ENCODE data around the gene NOVA2. TPM values are rescaled to one million over a fixed set of nuclear protein-coding genes. Genes with fewer than 3 reads are reported as not detected.
A peak's percentile ranks its signal among the peaks of the same experiment; 100 is the strongest.

Gene NOVA2
- total RNA-seq, 1 experiment from 2014 or later: 11.3 TPM

GRCh38 chr19:45935267-45935666, 38.4 kb downstream of the NOVA2 start:
- no peaks in the 10 kb centered on the region for H3K9me3 Mint-ChIP-seq
- H3K36me3 Mint-ChIP-seq: no peaks in the 10 kb centered on the region
- peaks cover 69% of the 10 kb centered on the region for H3K27me3 Mint-ChIP-seq (ENCODE audit: low read depth)
- H3K27ac Mint-ChIP-seq: no peak overlapping the region
- peak; percentile 14; the same call in 1 of the 2 replicates for ATAC-seq
- H3K4me3 Mint-ChIP-seq: peak overlapping the region; percentile 2; the same call in 1 of the 2 replicates
- peaks cover 18% of the 10 kb centered on the region; the same call in 1 of the 2 replicates for H3K4me1 Mint-ChIP-seq
- POLR2A ChIA-PET: no interaction called here
- no peak for TF ChIP-seq OVOL2 (CRISPR knock-in tag; IDR thresholded peaks at IDR 0.05; ENCODE audit: borderline replicate concordance)
- TF ChIP-seq ARID4B (CRISPR knock-in tag; IDR thresholded peaks at IDR 0.05; ENCODE audit: borderline replicate concordance): no peak
- 0 out of 2 replicates have a peak, but pooled peaks have one; percentile 22 for TF ChIP-seq MAX (CRISPR knock-in tag; IDR thresholded peaks at IDR 0.05)
- no peak for TF ChIP-seq PREB (CRISPR knock-in tag; IDR thresholded peaks at IDR 0.05; ENCODE audit: borderline replicate concordance)
- no peak for TF ChIP-seq GTF2I (CRISPR knock-in tag; conservative IDR thresholded peaks at IDR 0.05)
- no peak for TF ChIP-seq E2F4 (CRISPR knock-in tag; IDR thresholded peaks at IDR 0.05; ENCODE audit: borderline replicate concordance, low read depth)
- no peak for TF ChIP-seq ELF4 (CRISPR knock-in tag; IDR thresholded peaks at IDR 0.05; ENCODE audit: low read depth)
- TF ChIP-seq ZNF121 (CRISPR knock-in tag; IDR thresholded peaks at IDR 0.05): no peak
- no peak for TF ChIP-seq GRHL2 (CRISPR knock-in tag; IDR thresholded peaks at IDR 0.05; ENCODE audit: insufficient replicate concordance, severe bottlenecking)
- TF ChIP-seq, protein P1, sequence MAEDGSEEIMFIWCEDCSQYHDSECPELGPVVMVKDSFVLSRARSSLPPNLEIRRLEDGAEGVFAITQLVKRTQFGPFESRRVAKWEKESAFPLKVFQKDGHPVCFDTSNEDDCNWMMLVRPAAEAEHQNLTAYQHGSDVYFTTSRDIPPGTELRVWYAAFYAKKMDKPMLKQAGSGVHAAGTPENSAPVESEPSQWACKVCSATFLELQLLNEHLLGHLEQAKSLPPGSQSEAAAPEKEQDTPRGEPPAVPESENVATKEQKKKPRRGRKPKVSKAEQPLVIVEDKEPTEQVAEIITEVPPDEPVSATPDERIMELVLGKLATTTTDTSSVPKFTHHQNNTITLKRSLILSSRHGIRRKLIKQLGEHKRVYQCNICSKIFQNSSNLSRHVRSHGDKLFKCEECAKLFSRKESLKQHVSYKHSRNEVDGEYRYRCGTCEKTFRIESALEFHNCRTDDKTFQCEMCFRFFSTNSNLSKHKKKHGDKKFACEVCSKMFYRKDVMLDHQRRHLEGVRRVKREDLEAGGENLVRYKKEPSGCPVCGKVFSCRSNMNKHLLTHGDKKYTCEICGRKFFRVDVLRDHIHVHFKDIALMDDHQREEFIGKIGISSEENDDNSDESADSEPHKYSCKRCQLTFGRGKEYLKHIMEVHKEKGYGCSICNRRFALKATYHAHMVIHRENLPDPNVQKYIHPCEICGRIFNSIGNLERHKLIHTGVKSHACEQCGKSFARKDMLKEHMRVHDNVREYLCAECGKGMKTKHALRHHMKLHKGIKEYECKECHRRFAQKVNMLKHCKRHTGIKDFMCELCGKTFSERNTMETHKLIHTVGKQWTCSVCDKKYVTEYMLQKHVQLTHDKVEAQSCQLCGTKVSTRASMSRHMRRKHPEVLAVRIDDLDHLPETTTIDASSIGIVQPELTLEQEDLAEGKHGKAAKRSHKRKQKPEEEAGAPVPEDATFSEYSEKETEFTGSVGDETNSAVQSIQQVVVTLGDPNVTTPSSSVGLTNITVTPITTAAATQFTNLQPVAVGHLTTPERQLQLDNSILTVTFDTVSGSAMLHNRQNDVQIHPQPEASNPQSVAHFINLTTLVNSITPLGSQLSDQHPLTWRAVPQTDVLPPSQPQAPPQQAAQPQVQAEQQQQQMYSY (CRISPR knock-in tag; IDR thresholded peaks at IDR 0.05): peak; percentile 96
- DNase-seq (ENCODE audit: low spot score): peak; percentile 39
- CTCF ChIA-PET: interaction anchor here (0.6 kb wide), 1 partner anchor 153 kb away, joined by 4 read pairs; the partner anchor contains the start of gene DMPK

DNA sequence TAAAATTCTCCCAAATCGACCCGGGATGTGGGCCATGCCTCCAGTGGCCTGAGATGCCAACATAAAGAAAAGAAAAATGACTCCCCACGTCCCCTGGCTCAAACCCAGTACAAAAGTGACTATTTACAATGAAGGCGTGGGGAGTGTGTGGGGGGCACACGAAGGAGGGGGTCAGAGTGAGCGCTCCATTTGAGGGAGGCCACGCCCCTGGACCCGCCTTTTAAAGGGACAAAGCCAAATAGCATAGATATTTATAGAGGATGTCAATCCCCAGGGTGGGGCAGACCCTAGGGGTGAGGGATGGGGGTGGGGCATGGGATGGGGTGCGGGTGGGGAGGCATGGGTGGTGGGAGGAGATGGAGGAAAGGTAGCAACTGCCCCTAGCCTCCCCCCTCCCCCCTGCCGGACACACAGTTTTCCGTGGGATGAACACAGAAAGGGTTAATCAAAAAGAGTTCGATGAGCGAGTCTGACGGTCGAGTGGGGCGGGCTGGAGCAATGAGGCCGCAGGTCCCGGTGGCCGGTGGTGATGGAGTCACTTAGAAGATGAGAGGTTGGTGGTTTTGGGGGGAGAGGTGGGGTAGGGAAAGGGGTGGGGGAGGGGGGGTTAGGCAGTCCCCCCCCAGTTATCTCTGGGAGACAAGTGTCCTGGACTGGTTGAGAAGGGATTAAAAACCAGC, 39.0 kb downstream of the NOVA2 start:
- H3K36me3 Mint-ChIP-seq: no peaks in the 10 kb centered on the region
- H3K27me3 Mint-ChIP-seq (ENCODE audit: low read depth): peaks cover 72% of the 10 kb centered on the region
- no peak overlapping the region for H3K27ac Mint-ChIP-seq
- peaks cover 18% of the 10 kb centered on the region; the same call in 1 of the 2 replicates for H3K4me1 Mint-ChIP-seq
- H3K9me3 Mint-ChIP-seq: no peaks in the 10 kb centered on the region
- ChIA-PET POLR2A (no interaction called here), CTCF (interaction anchor here (0.6 kb wide), 1 partner anchor 152 kb away, joined by 4 read pairs; the partner anchor contains the start of gene DMPK)
- no peak for ATAC-seq
- H3K4me3 Mint-ChIP-seq: no peak overlapping the region
- DNase-seq (ENCODE audit: low spot score): no peak
- TF ChIP-seq MLX (CRISPR knock-in tag; IDR thresholded peaks at IDR 0.05): no peak
- no peak for TF ChIP-seq USF1 (CRISPR knock-in tag; IDR thresholded peaks at IDR 0.05)
- TF ChIP-seq, protein P1 (CRISPR knock-in tag; IDR thresholded peaks at IDR 0.05): no peak
- no peak for TF ChIP-seq ATF6 (CRISPR knock-in tag; IDR thresholded peaks at IDR 0.05)
